Trophoblast cell (in vitro differentiated cells and primary cell): ENCODE measurements around the gene RNF103.

ENCODE experiments used
- DNase-seq, 2 donors: peaks; one replicate each; pipeline ENCODE4 v3.0.0-alpha.2; 2016
- H2AFZ ChIP-seq: 2 replicates; pipeline ENCODE4 v1.6.1; 2013; ENCODE audit warnings: low read length, moderate library complexity, mild to moderate bottlenecking; ENCODE audit not compliant: insufficient read depth, poor library complexity
- H2AK5ac ChIP-seq: 2 replicates; pipeline ENCODE4 v1.6.1; 2013; ENCODE audit warnings: mild to moderate bottlenecking, low read length
- H2BK120ac ChIP-seq: 2 replicates; pipeline ENCODE4 v1.6.1; 2013; ENCODE audit warnings: low read length, mild to moderate bottlenecking, moderate library complexity; ENCODE audit not compliant: insufficient read depth, poor library complexity
- H2BK12ac ChIP-seq: 2 replicates; pipeline ENCODE4 v1.6.1; 2013; ENCODE audit warnings: mild to moderate bottlenecking, low read length, moderate library complexity
- H2BK5ac ChIP-seq: 2 replicates; pipeline ENCODE4 v1.6.1; 2013; ENCODE audit warnings: low read length, low read depth, moderate library complexity, mild to moderate bottlenecking; ENCODE audit not compliant: poor library complexity
- H3K14ac ChIP-seq: 2 replicates; pipeline ENCODE4 v1.6.1; 2013; ENCODE audit warnings: mild to moderate bottlenecking, low read length
- H3K18ac ChIP-seq: 2 replicates; pipeline ENCODE4 v1.6.1; 2013; ENCODE audit warnings: mild to moderate bottlenecking, low read length
- H3K23ac ChIP-seq: 2 replicates; pipeline ENCODE4 v1.6.1; 2013; ENCODE audit warnings: low read length
- H3K27ac ChIP-seq: 2 replicates; pipeline ENCODE4 v1.5.1; 2013; ENCODE audit warnings: low read depth, mild to moderate bottlenecking, inconsistent platforms, low read length, moderate library complexity
- H3K27me3 ChIP-seq: 2 replicates; pipeline ENCODE4 v1.6.1; 2013; ENCODE audit warnings: inconsistent platforms, mild to moderate bottlenecking, low read length, moderate library complexity; ENCODE audit not compliant: insufficient read depth
- H3K36me3 ChIP-seq, 2 experiments: 1 replicate in 1 of 2; 2 replicates in 1 of 2; pipeline ENCODE4 v1.6.1; 2013; ENCODE audit warnings: low read length in 2 of 2, mild to moderate bottlenecking in 2 of 2, moderate library complexity in 1 of 2; ENCODE audit not compliant: insufficient read depth in 2 of 2, control insufficient read depth in 1 of 2
- H3K4ac ChIP-seq: 2 replicates; pipeline ENCODE4 v1.6.1; 2013; ENCODE audit warnings: low read depth, mild to moderate bottlenecking, low read length, moderate library complexity
- H3K4me1 ChIP-seq, 2 experiments: 1 replicate in 1 of 2; 2 replicates in 1 of 2; pipeline ENCODE4 v1.6.1; 2013; ENCODE audit warnings: low read length in 2 of 2, mild to moderate bottlenecking in 2 of 2, moderate library complexity in 1 of 2; ENCODE audit not compliant: insufficient read depth in 2 of 2, control insufficient read depth in 1 of 2
- H3K4me2 ChIP-seq: 2 replicates; pipeline ENCODE4 v1.6.1; 2013; ENCODE audit warnings: inconsistent platforms, mild to moderate bottlenecking, low read length, moderate library complexity
- H3K4me3 ChIP-seq: 2 replicates; pipeline ENCODE4 v1.5.1; 2013; ENCODE audit warnings: mild to moderate bottlenecking, low read depth, low read length, inconsistent platforms
- H3K79me1 ChIP-seq: one replicate; pipeline ENCODE4 v1.6.1; 2013; ENCODE audit warnings: low read length
- H3K79me2 ChIP-seq: 2 replicates; pipeline ENCODE4 v1.6.1; 2013; ENCODE audit warnings: low read length, mild to moderate bottlenecking; ENCODE audit not compliant: control insufficient read depth, insufficient read depth, poor library complexity
- H3K9ac ChIP-seq: 2 replicates; pipeline ENCODE4 v1.6.1; 2013; ENCODE audit warnings: mild to moderate bottlenecking, low read length
- H3K9me3 ChIP-seq: 2 replicates; pipeline ENCODE4 v1.6.1; 2013; ENCODE audit warnings: low read depth, mild to moderate bottlenecking, control low read depth, inconsistent platforms, low read length; ENCODE audit not compliant: insufficient read depth
- H4K12ac ChIP-seq: 2 replicates; pipeline ENCODE4 v1.6.1; 2013; ENCODE audit warnings: low read depth, mild to moderate bottlenecking, low read length, moderate library complexity
- H4K8ac ChIP-seq: 2 replicates; pipeline ENCODE4 v1.6.1; 2013; ENCODE audit warnings: low read depth, mild to moderate bottlenecking, low read length, moderate library complexity
- H4K91ac ChIP-seq: one replicate; pipeline ENCODE4 v1.6.1; 2013; ENCODE audit warnings: low read depth, mild to moderate bottlenecking, low read length, moderate library complexity
- WGBS: extraction: QIAGEN DNeasy Blood & Tissue Kit; methylation state at CpG from one replicate; pipeline ENCODE4 v1.1.7; 2013; ENCODE audit warnings: missing lambda C conversion rate; ENCODE audit not compliant: insufficient read length, insufficient coverage; ENCODE audit errors: extremely low coverage; 5-methylcytosine and 5-hydroxymethylcytosine counted together

The RNF103 gene

DNA sequence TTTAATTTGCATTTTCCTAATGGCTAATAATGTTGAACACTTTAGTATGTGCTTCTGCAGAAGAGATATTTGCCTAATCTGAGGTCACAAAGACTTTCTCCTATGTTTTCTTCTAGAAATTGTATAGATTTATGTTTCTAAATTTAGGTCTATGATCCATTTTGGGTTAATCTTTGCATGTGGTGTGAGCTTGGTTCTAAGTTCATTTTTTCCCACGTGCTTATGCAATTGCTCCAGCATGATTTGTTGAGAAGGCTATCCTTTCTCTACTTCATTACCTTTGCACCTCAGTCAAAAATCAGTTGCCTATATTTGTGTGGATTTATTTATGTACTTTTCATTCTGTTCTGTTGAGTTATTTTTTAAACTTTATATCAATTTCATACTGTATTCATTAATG, 15.0 kb upstream of the RNF103 start:
- no peaks in the 10 kb centered on the region for H3K79me1 ChIP-seq
- no peak overlapping the region for H4K12ac ChIP-seq
- H2BK120ac ChIP-seq, result no peak overlapping the region
- no peak overlapping the region for H3K27ac ChIP-seq
- H3K4me2 ChIP-seq, result no peak overlapping the region
- no peak overlapping the region for H2BK5ac ChIP-seq
- no peaks in the 10 kb centered on the region for H3K4me1 ChIP-seq
- H3K18ac ChIP-seq, result no peak overlapping the region
- no peak for DNase-seq
- no peak overlapping the region for H3K4me3 ChIP-seq
- no peaks in the 10 kb centered on the region for H3K36me3 ChIP-seq
- H3K9me3 ChIP-seq, result no peaks in the 10 kb centered on the region
- no peak overlapping the region for H3K9ac ChIP-seq
- no CpG with 5 or more reads among the region's 1 CpG for WGBS
- H3K4ac ChIP-seq, result no peak overlapping the region
- no peak overlapping the region for H3K23ac ChIP-seq
- no peaks in the 10 kb centered on the region for H3K27me3 ChIP-seq
- no peaks in the 10 kb centered on the region for H3K79me2 ChIP-seq
- no peak overlapping the region for H3K14ac ChIP-seq
- no peak overlapping the region for H2BK12ac ChIP-seq
- H4K91ac ChIP-seq, result no peak overlapping the region
- H2AFZ ChIP-seq, result no peak overlapping the region
- H4K8ac ChIP-seq, result no peak overlapping the region
- no peak overlapping the region for H2AK5ac ChIP-seq

GRCh38 chr2:86636842-86637241, 13.2 kb upstream of the RNF103 start:
- DNase-seq, result no peak
- Histone ChIP-seq H4K91ac (no peak overlapping the region), H3K27ac (no peak overlapping the region), H4K8ac (no peak overlapping the region), H3K4me1 (peaks cover under 1 to 1% of the 10 kb centered on the region in 2 experiments), H3K79me2 (no peaks in the 10 kb centered on the region), H3K79me1 (peaks cover 3% of the 10 kb centered on the region), H4K12ac (no peak overlapping the region), H3K9ac (no peak overlapping the region), H3K36me3 (no peaks in the 10 kb centered on the region), H3K9me3 (no peaks in the 10 kb centered on the region), H3K27me3 (no peaks in the 10 kb centered on the region), H2BK12ac (no peak overlapping the region), H2BK5ac (no peak overlapping the region), H3K23ac (no peak overlapping the region), H2AFZ (no peak overlapping the region), H3K14ac (no peak overlapping the region), H3K4ac (no peak overlapping the region), H2AK5ac (no peak overlapping the region), H3K4me2 (no peak overlapping the region), H2BK120ac (no peak overlapping the region), H3K18ac (no peak overlapping the region), H3K4me3 (no peak overlapping the region)
- no CpG with 5 or more reads among the region's 5 CpGs for whole genome bisulfite sequencing

DNA sequence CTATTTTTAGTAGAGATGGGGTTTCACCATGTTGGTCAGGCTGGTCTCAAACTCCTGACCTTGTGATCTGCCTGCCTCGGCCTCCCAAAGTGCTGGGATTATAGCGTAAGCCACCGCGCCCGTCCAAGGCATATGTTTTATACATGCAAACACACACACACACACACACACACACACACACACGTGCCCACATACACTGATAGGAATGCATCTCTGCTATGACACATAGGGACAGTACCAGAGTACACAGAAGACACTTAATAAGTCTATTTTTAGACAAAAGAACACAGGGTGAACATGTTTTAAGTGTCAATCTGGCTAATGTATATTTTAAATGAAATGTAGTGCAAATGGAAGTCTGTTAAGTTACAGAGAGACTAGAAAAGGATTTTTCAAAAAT, 10.7 kb upstream of the RNF103 start:
- Histone ChIP-seq H3K36me3 (no peaks in the 10 kb centered on the region), H4K12ac (no peak overlapping the region), H2AFZ (no peak overlapping the region), H3K79me2 (no peaks in the 10 kb centered on the region), H2BK5ac (no peak overlapping the region), H3K79me1 (peaks cover 4% of the 10 kb centered on the region), H3K4ac (no peak overlapping the region), H2BK120ac (no peak overlapping the region), H3K4me2 (no peak overlapping the region), H3K27me3 (no peaks in the 10 kb centered on the region), H3K14ac (no peak overlapping the region), H3K9me3 (no peaks in the 10 kb centered on the region), H3K4me1 (peaks cover 3 to 5% of the 10 kb centered on the region in 2 experiments), H4K8ac (no peak overlapping the region), H3K18ac (no peak overlapping the region), H3K27ac (no peak overlapping the region), H3K4me3 (no peak overlapping the region), H3K23ac (no peak overlapping the region), H2AK5ac (no peak overlapping the region), H2BK12ac (no peak overlapping the region), H3K9ac (no peak overlapping the region), H4K91ac (no peak overlapping the region)
- no CpG with 5 or more reads among the region's 6 CpGs for WGBS
- DNase-seq, result no peak

DNA sequence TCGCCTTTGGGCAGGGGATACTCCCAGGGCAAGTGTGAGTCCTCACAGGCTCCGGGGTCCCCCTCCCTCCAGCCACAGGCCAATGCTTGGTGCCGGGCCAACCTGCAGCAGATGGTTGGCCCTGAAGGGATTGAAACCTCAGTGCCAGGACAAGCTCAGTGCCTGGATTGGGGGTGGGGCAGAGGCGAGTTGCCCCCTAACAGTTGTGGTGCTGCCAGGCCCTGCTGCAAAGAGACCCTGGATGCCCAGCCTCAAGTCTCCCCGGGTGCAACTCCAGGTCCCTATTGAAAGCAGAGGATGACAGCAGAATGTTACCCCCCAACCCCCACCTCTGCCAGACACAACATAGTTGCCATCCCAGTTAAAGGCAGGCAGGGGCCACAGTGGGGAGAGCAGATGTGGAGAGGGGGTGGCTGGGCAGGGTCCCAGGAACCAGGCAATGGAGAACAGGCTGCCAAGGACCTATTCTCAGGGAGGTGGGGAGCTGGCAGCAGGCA, 9.5 kb upstream of the RNF103 start:
- H3K36me3 ChIP-seq, result no peaks in the 10 kb centered on the region
- WGBS, result no CpG with 5 or more reads among the region's 5 CpGs
- no peak overlapping the region for H4K91ac ChIP-seq
- H2AFZ ChIP-seq, result no peak overlapping the region
- H3K4me3 ChIP-seq, result no peak overlapping the region
- no peak overlapping the region for H4K8ac ChIP-seq
- peaks cover 3 to 5% of the 10 kb centered on the region in 2 experiments for H3K4me1 ChIP-seq
- no peak overlapping the region for H2AK5ac ChIP-seq
- H2BK12ac ChIP-seq, result no peak overlapping the region
- H3K4me2 ChIP-seq, result no peak overlapping the region
- peaks cover 4% of the 10 kb centered on the region for H3K79me1 ChIP-seq
- DNase-seq, result no peak
- no peak overlapping the region for H3K14ac ChIP-seq
- no peak overlapping the region for H4K12ac ChIP-seq
- no peak overlapping the region for H3K9ac ChIP-seq
- H3K4ac ChIP-seq, result no peak overlapping the region
- no peak overlapping the region for H2BK120ac ChIP-seq
- H3K27ac ChIP-seq, result no peak overlapping the region
- no peaks in the 10 kb centered on the region for H3K27me3 ChIP-seq
- no peaks in the 10 kb centered on the region for H3K79me2 ChIP-seq
- H2BK5ac ChIP-seq, result no peak overlapping the region
- H3K23ac ChIP-seq, result no peak overlapping the region
- no peaks in the 10 kb centered on the region for H3K9me3 ChIP-seq
- no peak overlapping the region for H3K18ac ChIP-seq
